Activated CD8-positive, alpha-beta memory T cell treated with anti-CD3 and anti-CD28 coated beads for 24 hours (primary cell): ENCODE measurements around the gene IQCK.

ENCODE experiments used
- DNase-seq: peaks from one replicate; pipeline ENCODE4 v3.0.0-alpha.2; 2020

The IQCK gene

DNA sequence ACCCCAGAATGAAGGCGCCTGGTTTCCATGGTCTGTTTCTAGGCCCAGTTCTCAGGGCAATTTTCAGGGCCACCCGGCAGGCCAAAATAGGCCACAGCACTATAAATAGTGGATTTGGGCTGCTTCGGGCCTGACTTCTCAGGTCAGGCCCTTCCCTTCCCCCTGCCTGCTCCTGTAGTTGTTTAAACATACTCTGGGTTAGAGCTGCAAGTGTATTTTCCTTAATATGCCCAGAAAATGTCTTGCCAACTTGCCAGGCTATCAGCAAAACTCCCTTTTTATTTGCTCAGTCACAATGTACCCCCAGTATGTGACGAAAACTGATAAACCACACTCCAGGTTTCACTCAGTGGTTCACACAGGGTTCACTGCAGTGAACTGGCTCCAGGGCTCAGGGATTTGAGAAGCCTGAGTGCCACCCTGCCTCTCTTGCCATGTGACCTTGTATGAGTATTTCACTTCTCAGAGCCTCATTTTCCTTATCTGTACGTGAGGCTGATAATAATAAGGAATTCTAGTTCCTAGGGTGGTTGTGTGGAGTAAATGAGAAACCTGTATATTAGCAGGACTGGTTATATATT lies 90.1 kb downstream of the IQCK start:
- DNase-seq, result no peak

DNA sequence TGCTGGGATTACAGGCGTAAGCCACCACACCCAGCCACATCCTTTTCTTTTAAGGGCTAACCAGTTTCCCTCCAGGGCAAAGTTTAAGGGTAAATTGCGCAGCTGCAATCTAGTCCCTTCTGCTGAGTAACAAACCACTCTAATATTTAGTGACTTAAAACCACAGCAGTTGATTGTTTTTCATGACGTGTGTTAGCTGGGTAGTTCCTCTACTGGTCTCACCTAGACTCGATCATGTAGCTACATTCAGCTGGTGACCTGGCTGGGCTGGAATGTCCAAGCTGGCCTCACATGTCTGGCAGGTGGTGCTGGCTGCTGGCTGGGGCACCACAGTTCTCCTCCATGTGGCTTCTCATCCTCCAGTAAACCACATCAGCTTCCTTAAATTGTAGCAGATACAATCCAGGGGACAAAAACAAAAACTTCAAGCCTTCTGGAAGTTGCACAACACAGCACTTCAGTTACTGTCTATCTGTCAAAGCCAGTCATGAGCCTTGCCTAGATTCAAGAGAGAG lies 91.1 kb downstream of the IQCK start:
- no peak for DNase-seq

- no peak for DNase-seq
These were observed 91.6 kb downstream of the IQCK start for GRCh38 chr16:19809693-19810092.

- no peak for DNase-seq
These were observed 93.0 kb downstream of the IQCK start for GRCh38 chr16:19810817-19811731.

- DNase-seq, result no peak
These were observed 94.9 kb downstream of the IQCK start for GRCh38 chr16:19812986-19813385.

GRCh38 chr16:19815418-19815817 lies 97.3 kb downstream of the IQCK start:
- no peak for DNase-seq

- DNase-seq, result no peak
These were observed 99.1 kb downstream of the IQCK start for GRCh38 chr16:19817122-19817521.

DNA sequence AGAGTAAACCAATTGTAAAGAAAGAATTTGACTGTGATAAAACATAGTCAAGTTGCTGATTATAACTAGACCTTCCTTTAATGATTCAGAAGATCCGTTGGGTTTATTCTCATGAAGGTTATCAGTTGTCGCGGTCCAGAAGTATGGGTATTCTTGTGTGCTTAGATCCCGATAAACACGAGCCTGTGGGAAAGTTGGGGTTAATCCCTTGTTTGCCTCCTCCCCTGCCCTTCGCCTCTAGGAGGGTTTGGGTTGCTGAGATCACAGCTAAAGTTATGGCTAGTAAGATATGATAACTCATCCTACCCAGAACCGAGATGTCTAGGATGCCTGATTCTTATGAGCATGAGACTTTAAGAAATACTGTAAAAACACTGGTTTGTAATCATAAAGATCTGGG lies 99.8 kb downstream of the IQCK start:
- DNase-seq, result no peak

DNA sequence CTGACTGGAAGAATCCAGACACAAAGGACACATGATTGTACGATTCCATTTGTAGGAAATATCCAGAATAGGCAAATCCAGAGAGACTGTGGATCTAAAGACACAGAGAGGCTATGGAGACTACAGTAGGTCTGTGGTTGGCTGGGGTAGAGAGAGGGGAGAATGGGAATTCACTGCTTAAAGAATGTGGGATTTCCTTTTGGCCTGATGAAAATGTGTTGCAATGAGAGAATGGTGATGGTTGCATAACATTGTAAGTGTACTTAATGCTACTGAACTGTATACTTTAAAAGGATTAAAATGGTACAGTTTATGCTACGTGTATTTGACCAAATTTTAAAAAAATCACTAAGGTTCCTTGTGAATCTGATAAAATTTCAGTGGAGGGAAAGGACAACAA lies 104.5 kb downstream of the IQCK start:
- DNase-seq, result no peak

DNA sequence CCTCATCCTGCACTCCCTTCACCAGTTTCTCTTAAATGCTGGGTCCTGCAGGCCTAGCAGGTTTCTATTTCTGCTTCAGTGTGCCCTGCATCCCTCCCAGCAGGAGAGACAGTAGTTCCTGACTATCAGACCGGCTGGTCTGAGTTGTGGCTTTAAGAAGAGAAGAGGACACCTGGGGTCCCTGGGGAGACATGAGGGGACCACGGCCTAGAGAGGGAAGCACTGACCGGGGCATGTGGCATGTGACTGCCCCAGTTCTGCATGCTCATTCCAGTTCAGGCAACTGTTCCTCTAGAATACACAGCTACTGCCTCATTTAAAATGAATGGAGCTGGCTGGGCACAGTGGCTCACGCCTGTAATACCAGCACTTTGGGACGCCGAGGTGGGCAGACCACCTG lies 105.3 kb downstream of the IQCK start:
- no peak for DNase-seq

GRCh38 chr16:19824216-19824615 lies 106.1 kb downstream of the IQCK start:
- DNase-seq, result no peak

DNA sequence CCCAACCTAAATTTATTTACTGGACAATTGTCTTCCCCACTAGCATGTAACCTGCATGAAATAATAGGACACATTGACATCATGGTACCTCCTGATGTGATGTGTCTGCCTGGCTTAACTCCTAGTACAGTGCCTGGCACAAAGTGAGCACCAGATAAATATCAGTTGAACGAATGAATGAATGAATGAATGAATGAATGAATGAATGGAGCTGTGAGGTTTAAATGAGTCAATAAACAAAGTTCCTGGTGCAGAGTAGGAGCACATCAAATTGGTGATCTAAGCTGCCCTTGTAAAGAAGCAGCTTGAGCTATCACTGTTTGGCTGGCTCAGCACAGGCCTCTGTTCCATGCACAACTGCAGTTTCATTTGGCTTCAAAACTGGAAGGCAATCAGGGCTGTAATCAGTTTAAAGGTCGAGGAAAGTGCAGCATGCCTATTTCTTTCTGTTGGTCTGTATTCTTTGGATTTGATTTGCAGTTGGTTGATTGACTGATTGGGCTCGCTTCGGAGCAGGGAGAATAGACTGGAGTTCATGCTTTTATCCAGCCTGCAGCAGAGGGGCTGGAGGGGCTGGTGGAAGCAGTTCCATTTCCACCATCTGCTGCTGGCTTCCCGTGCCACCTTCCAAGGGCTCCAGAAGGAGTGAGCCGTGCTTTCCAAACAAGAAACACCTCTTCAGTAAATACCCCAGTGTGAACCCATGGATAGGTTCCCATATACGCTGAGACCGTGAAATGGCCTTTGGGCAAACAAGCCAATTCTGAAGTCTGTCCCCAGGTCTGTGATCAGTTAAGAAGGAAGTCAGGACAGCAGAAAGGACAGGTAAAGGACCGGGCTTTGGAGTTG lies 112.0 kb downstream of the IQCK start:
- DNase-seq, result no peak

GRCh38 chr16:19830902-19831560 lies 113.0 kb downstream of the IQCK start:
- DNase-seq, result no peak

DNA sequence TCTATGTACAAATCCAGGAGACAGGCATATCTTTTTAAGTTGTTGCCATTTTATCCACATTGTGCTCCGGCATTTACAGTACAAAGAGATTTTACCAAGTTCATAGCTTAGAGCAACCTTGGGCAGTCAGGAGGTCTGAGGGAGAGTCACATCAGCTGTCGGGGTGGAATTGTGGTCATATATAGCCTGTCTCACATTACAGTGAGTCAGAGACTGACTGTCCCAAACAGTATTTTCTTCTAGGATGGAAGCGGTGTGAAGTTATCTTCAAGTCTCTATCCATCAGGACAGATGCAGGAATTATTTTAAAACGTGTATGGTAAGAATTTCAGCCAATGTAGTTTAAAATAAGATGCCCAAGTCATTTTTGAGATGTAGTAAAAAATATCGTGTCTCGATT lies 113.6 kb downstream of the IQCK start:
- no peak for DNase-seq

DNA sequence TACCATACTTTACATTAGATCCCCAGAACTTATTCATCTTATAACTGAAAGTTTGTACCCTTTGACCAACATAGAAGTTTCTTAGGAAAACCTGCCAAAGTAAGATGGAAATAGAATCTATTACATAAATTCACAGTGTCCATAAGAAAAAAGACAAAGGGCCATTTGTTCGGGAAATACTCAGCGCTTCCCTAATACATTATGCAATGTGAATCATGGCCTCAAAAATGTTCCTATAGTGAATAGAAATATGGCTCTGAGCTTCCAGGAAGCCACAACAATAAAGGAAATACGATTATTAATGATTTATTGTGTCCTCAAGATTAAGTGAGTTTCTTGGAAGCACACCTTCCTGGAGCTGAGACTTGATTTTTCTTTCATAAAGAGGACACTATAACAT lies 115.1 kb downstream of the IQCK start:
- DNase-seq, result no peak

- DNase-seq, result no peak
These were observed 115.5 kb downstream of the IQCK start for GRCh38 chr16:19833581-19833980.

DNA sequence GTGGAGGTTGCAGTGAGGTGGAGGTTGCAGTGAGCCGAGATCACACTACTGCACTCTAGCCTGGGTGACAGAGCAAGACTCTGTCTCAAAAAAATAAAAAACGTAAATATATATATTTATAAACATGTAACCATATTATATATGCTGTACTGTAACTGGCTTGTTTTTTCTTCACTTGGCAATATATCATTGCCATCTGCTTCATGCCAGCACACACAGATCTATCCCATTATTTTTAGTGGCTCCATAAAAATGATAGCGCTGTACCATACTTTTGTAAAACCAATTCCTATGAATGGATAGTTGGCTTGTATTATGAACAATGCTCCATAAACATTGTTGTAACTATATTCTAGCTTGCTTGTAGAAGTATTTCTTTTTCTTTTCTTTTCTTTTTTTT lies 117.1 kb downstream of the IQCK start:
- DNase-seq, result no peak

GRCh38 chr16:19835968-19836421 lies 117.9 kb downstream of the IQCK start:
- DNase-seq, result no peak

DNA sequence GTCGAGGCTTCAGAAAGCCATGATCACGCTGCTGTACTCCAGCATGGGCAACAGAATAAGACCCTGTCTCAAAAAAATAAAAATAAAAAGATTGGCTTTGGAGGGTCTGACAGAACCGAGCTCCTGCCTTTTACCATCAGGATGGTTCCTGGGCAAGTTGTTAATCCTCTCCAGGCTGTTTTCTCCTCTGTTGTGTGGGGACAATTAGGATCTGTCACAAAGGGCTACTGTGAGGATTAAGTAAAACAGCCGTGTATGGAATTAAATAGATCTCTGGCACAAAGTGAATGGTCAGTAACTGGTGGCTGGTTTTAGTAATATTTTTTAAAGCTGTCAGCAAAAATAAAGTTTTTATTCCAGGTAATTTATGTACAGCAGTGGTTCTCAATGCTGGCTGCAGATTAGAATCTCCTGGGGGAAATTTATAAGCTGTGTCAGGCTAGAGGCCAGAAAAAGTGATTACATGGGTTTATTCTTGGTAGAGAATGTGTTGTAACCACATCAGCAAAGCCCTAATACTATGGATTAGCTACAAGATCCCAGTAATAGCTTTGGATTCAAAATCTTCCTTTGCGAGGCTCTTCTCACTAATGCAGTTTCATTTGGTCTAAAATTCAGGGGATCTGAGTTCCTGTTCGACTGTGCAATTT lies 119.4 kb downstream of the IQCK start:
- no peak for DNase-seq

- no peak for DNase-seq
These were observed 120.1 kb downstream of the IQCK start for GRCh38 chr16:19837984-19838707.

DNA sequence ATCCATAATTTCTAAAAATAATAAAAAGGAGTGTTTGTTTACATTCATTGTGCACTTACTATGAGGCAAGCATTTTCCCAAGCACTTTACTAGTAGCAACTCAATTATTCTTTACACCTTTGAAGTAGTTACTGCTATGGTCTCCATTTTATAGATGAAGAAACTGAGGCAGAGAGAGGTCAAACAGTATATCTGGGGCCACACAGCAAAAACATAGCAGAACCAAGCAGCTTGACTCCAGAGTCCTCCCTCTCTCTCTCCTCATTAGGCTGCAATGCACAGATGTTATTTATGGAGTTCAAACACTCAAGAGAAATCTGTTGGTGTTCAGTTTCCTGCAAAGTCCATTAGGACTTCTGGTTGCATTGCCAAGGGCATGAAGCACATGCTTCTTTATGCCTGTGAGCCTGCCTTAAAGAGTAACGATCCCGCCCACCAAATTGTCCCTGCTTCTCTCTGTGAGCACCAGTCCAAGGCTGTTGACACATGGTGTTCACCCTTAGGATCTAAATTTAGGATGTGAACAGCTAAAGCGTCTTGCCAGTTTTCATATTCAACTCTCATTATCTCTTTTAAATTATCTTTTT lies 122.5 kb downstream of the IQCK start:
- no peak for DNase-seq
